GM18498 (cell line): Measurements from ENCODE around the gene NAA20.

Experiments
- ATAC-seq: cut with Tn5 transposase; IDR thresholded peaks from one replicate; pipeline ENCODE4 v1.9.1; 2021; ENCODE audit warnings: mild to moderate bottlenecking, moderate library complexity; ENCODE audit not compliant: unreplicated experiment

Gene NAA20

GRCh38 chr20:20070871-20071726, 53.9 kb downstream of the NAA20 start:
- ATAC-seq, result no peak

GRCh38 chr20:20073801-20074371, 56.7 kb downstream of the NAA20 start:
- no peak for ATAC-seq

GRCh38 chr20:20075032-20075431, 57.9 kb downstream of the NAA20 start:
- no peak for ATAC-seq

- no peak for ATAC-seq
Observed at GRCh38 chr20:20076297-20077065, 59.3 kb downstream of the NAA20 start.

- ATAC-seq, result no peak
Observed at GRCh38 chr20:20078041-20078440, 60.9 kb downstream of the NAA20 start.

GRCh38 chr20:20079102-20079784, 62.1 kb downstream of the NAA20 start:
- no peak for ATAC-seq
